Fibroblast of pulmonary artery (primary cell): ENCODE data around the gene NUDT16L1.

Experiments used
- DNase-seq: peaks from one replicate; pipeline ENCODE4 v3.0.0-alpha.2; 2010; ENCODE audit warnings: low read depth
- H3K4me3 ChIP-seq: replicated peaks from 2 replicates; pipeline ENCODE4 v1.5.1; 2011; ENCODE audit warnings: low read depth, mild to moderate bottlenecking, control low read depth, low read length, moderate library complexity
- TF ChIP-seq, protein P1 (sequence below): IDR thresholded peaks from 2 replicates; pipeline ENCODE4 v1.5.1; 2011; ENCODE audit warnings: mild to moderate bottlenecking, control low read depth, low read length, inconsistent platforms; ENCODE audit errors: missing control alignments

The NUDT16L1 gene

DNA sequence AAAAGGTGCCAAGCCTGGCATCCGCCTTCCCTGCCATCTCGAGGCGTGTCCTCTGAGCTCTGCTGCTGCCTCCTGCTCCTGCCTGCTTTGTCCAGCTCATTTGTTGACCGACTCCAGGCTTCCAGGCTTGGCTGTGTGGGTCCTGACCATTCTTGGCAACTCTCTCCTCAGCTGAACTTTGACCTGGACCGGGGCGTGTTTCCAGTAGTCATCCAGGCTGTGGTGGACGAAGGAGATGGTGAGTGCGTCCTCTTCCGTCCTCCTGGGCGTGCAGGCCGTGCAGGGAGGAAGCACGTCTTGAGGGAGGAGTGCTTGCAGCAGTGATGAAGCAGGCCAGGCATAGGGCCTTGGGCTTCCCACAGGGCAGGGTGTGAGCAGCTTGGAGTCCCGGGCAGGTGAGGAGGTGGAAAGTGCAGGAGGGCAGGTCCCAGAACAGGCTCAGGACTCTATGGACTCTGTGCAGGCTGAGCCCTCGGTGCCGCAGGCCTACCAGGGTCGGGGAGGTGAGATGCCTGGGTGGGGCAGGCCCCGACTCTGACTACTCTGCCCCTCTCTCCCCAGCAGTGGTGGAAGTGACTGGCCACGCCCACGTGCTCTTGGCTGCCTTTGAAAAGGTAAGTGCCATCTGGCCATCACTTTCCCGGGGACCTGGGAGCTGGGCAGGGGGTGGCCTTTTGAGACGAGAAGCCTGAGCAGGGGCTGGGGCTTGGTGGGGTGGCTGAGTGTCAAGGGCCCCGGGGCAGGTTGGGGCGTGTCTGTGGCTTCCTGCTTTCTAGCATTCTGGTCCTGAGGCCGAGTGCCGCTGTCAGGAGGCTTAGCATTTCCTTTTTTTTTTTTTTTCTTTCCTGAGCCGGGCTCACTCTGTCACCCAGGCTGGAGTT is 28.6 kb upstream of the NUDT16L1 start:
- no peak for DNase-seq
- TF ChIP-seq, protein P1, sequence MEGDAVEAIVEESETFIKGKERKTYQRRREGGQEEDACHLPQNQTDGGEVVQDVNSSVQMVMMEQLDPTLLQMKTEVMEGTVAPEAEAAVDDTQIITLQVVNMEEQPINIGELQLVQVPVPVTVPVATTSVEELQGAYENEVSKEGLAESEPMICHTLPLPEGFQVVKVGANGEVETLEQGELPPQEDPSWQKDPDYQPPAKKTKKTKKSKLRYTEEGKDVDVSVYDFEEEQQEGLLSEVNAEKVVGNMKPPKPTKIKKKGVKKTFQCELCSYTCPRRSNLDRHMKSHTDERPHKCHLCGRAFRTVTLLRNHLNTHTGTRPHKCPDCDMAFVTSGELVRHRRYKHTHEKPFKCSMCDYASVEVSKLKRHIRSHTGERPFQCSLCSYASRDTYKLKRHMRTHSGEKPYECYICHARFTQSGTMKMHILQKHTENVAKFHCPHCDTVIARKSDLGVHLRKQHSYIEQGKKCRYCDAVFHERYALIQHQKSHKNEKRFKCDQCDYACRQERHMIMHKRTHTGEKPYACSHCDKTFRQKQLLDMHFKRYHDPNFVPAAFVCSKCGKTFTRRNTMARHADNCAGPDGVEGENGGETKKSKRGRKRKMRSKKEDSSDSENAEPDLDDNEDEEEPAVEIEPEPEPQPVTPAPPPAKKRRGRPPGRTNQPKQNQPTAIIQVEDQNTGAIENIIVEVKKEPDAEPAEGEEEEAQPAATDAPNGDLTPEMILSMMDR = no peak
- no peak overlapping the region for H3K4me3 ChIP-seq

DNA sequence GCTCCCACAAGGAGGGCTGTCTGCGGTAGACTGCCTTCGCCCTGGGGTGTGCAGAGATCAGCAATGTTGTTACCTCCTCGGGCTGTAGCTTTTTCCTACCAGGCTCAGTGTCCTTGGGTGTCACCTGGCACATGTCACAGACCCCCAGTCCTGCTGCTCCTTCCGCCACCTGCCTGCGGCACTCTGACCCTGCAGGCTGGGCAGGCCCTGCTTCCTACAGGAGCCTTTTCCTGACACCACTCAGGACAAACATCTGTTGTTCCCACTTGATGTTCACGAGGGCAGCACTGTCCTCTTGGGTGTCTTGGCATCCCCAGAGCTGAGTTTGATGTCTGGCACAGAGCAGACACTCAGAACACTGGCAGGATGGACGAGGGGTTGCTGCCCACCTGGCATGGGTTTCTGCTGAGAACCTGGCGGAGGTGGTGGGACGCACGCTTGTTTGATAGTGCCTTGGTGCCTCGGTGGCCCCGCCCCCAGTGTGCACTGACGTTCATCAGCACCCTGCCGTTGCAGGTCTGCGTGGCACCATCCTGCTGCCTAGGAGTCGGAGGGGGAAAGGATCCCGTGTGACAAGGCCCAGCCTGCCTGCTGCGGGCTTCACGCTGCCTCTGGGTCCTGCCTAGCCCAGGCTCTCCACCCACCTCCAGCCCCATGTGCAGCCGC is 26.7 kb upstream of the NUDT16L1 start:
- no peak overlapping the region for H3K4me3 ChIP-seq
- TF ChIP-seq, protein P1 = no peak
- DNase-seq = no peak

DNA sequence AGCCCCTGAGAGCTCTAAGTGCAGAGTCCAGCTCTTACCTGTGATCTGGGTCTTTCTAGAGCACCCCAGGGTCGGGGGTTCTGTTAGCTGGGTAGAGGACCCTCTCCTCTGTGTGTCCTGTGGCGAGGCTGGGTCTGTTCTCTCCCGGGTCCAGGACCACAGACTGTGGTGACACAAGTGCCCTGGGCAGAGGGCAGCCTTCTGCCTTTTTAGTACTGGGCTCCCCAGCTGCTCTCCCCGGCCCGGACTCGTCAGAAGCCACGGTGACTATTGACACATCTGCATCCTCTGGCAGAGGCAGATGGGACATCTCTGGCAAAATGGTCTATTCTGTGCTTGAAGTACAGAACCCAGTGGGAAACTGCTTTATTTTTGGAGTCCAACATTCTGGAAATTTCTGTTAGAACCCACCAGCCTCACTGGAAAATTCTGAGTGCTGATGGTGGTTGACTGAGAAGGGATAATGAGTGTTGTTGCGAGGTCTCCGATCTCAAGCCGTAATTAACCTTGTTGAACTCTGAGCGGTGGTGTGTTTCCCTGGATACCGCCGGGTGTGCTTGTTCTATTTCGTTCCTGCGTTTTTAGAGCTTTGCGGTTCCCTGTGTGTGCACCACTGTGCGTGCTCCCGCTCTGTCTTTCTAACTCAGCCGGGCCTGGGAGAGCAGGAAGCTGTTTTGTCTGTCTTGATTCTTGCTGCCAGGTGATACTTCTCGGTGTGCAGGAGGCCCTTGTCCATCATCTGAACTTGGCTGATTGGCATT is 26.0 kb upstream of the NUDT16L1 start:
- no peak for DNase-seq
- no peak overlapping the region for H3K4me3 ChIP-seq
- TF ChIP-seq, protein P1 = no peak

DNA sequence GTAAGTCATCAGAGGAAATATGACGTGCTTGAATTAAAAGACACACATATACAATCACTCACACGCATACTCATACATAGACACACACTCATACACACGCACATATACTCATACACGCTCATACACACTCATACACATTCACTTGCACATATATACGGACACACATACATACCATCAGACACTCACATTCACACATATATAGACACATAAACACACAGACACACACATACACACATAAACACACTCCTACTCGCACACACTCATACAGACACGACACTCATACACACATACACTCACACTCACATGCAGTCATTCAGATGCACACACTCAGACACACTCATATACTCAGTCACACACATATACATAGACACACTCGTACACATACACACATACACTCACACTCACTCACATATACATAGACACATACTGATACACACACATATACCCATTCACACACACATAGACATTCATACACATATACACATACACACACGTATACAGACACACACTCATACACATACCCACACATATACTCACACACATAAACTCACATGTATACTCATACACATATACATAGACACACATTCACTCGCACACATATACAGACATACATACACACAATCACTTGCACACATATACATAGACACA is 24.9 kb upstream of the NUDT16L1 start:
- no peak for DNase-seq
- TF ChIP-seq, protein P1 = no peak
- H3K4me3 ChIP-seq = no peak overlapping the region

DNA sequence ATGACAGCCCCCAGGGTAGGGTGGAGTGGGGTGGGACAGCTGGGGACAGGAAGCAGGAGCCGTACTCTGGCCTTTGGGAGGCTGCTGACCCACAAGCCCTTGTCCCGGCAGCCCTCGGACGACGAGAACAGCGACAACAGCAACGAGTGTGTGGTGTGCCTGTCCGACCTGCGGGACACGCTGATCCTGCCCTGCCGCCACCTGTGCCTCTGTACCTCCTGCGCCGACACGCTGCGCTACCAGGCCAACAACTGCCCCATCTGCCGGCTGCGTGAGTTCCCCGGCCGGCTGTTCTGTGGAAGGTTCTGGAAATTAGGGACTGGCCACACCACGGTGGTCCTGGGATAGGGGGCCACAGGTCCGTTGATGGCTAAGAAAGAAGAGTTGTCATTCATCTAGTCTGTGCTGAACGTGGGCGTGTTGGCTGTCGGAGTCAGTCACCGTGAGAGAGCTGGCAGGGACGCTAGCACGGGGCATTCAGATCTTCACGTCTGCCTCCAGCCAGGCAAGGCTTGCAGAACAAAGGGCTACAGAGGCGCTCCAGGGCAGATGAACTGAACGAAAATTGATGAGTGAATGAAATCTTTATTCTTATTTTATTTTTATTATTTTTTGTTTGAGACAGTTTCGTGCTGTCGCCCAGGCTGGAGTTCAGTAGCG is 19.8 kb upstream of the NUDT16L1 start:
- DNase-seq = no peak
- TF ChIP-seq, protein P1 = no peak
- no peak overlapping the region for H3K4me3 ChIP-seq

DNA sequence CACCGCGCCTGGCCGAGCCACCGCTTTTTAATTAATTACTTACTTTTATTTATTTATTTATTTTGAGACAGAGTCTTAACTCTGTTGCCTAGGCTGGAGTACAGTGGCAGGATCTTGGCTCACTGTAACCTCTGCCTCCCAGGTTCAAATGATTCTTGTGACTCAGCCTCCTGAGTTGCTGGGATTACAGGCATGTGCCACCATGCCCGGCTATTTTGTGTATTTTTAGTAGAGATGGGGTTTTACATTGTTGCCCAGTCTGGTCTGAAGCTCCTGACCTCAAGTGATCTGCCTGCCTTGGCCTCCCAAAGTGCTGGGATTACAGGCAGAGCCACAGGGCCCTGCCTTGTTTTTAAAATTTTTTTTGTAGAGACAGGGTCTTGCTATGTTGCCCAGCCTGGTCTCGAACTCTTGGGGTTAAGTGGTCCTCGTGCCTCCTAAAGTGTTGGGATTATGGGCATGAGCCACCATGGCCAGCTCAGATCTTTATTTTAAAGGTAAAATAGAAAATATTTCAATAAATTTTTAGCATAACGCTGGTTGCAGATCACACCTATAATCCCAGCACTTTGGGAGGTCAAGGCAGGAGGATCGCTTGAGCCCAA is 18.3 kb upstream of the NUDT16L1 start:
- H3K4me3 ChIP-seq = no peak overlapping the region
- no peak for DNase-seq
- TF ChIP-seq, protein P1 = no peak
